Measurements from ENCODE around the gene C10orf88. TPM values are rescaled to one million over a fixed set of nuclear protein-coding genes. Genes with fewer than 3 reads are reported as not detected.

Gene C10orf88
- total and polyA plus RNA-seq, 9 of the 15 experiments (the other 6 are each of a cell fraction or from before 2014, with no cell fraction given), result 2.5 to 9.6 (median 7.5) TPM

GRCh38 chr10:122980209-122981065, 26.4 kb upstream of the C10orf88 start, which contains the start of gene PSTK (continued):
- TF ChIP-seq ETS1 (conservative IDR thresholded peaks at IDR 0.05; ENCODE audit: control insufficient read depth, low read depth, low read length), result peak; percentile 72
- peak; percentile 65; the same call in 1 of the 2 replicates for TF ChIP-seq ZBTB17 (CRISPR knock-in tag; IDR thresholded peaks at IDR 0.05)
- TF ChIP-seq BHLHE40 (IDR thresholded peaks at IDR 0.05; ENCODE audit: low read length), result peak; percentile 39
- no peak for TF ChIP-seq ZZZ3 (IDR thresholded peaks at IDR 0.05)
- peak; percentile 90; the same call in 1 of the 2 replicates for TF ChIP-seq ZBTB2 (IDR thresholded peaks at IDR 0.05)
- 0 out of 2 replicates have a peak, but pooled peaks have one; percentile 32 for TF ChIP-seq FOSL1 (tag; conservative IDR thresholded peaks at IDR 0.05)
- peak; percentile 85 for TF ChIP-seq NBN (IDR thresholded peaks at IDR 0.05; ENCODE audit: low read depth)
- no peak for TF ChIP-seq SMARCA4 (IDR thresholded peaks at IDR 0.05)
- peak; percentile 60 for TF ChIP-seq ETV1 (tag; conservative IDR thresholded peaks at IDR 0.05; ENCODE audit: low read depth)
- TF ChIP-seq, protein P1, sequence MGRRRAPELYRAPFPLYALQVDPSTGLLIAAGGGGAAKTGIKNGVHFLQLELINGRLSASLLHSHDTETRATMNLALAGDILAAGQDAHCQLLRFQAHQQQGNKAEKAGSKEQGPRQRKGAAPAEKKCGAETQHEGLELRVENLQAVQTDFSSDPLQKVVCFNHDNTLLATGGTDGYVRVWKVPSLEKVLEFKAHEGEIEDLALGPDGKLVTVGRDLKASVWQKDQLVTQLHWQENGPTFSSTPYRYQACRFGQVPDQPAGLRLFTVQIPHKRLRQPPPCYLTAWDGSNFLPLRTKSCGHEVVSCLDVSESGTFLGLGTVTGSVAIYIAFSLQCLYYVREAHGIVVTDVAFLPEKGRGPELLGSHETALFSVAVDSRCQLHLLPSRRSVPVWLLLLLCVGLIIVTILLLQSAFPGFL (CRISPR knock-in tag; IDR thresholded peaks at IDR 0.05), result no peak
- 0 out of 2 replicates have a peak, but pooled peaks have one; percentile 13 for TF ChIP-seq THAP12 (CRISPR knock-in tag; IDR thresholded peaks at IDR 0.05)
